Measurements from ENCODE around the gene POLE3. TPM values are rescaled to one million over a fixed set of nuclear protein-coding genes. Genes with fewer than 3 reads are reported as not detected.

The POLE3 gene
- total and polyA plus RNA-seq, 4 donors: 21.7 to 42.9 (median 28.4) TPM

DNA sequence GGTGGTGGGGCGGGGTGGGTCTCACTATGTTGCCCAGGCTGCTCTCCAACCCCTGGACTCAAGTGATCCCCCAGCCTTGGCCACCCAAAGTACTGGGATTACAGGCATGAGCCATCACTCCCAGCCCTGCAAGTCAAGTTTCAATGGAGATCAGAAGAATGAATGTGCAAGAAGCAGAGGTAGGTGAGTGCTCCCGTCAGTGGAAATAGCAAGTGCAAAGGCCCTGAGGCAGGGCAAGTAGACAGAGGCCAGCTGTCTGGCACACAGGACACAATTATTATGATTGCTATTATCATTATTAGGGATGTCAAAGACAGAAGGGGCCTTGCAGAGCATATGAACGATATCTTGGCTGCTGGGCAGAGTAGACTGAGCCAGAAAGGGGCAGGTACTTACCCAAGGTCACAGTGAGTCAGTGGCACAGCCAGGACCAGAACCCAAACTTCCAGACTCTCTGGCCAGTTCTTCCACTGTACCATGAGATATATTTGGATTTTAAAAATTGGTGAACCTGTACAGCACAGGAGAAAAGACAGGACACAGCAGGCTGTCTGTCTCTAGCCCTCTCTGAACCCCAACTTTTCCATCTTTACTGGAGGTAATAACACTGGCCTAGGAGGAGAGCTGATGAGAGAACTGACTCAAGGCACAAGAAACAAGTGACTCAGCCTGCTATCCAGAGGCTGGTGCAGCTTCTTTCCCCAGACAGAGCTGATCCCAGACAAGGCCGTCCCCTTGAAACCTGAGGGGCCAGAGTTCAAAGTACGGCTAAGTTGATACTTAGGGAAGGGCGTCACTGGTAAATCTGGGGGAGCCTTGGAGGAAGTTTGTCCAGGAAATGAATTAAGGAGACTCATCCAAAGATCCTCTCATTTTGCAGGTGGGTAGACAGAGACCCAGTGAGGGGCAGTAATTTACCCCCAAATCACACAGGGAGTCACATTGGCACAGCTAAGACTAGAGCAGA lies 35.1 kb downstream of the POLE3 start:
- 81 to 90% methylated on average over 6 of the region's 6 CpGs for WGBS, 2 donors
- peaks cover 0 to 7% (median 0%) of the 10 kb centered on the region in 5 donors for H3K4me1 ChIP-seq (ENCODE audit: control insufficient read depth in 5 of 5, insufficient read depth in 5 of 5, low read length in 5 of 5)
- ATAC-seq (ENCODE audit: insufficient read depth, low FRiP score): no peak
- H3K9ac ChIP-seq (ENCODE audit: insufficient read depth in 1 of 2, low read length in 2 of 2): no peak overlapping the region
- no peak overlapping the region for H3K4me3 ChIP-seq
- H3K27ac ChIP-seq (ENCODE audit: low read depth in 1 of 2, low read length in 1 of 2): peak overlapping the region; percentile 27 to 46
- TF ChIP-seq, protein P1, sequence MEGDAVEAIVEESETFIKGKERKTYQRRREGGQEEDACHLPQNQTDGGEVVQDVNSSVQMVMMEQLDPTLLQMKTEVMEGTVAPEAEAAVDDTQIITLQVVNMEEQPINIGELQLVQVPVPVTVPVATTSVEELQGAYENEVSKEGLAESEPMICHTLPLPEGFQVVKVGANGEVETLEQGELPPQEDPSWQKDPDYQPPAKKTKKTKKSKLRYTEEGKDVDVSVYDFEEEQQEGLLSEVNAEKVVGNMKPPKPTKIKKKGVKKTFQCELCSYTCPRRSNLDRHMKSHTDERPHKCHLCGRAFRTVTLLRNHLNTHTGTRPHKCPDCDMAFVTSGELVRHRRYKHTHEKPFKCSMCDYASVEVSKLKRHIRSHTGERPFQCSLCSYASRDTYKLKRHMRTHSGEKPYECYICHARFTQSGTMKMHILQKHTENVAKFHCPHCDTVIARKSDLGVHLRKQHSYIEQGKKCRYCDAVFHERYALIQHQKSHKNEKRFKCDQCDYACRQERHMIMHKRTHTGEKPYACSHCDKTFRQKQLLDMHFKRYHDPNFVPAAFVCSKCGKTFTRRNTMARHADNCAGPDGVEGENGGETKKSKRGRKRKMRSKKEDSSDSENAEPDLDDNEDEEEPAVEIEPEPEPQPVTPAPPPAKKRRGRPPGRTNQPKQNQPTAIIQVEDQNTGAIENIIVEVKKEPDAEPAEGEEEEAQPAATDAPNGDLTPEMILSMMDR (IDR thresholded peaks at IDR 0.05; ENCODE audit: control extremely low read depth, extremely low read depth): no peak
- peaks cover 7 to 18% (median 10%) of the 10 kb centered on the region in 4 donors for H3K36me3 ChIP-seq (ENCODE audit: control insufficient read depth in 4 of 4, insufficient read depth in 4 of 4, low read length in 4 of 4)
- DNase-seq: no peak
- no peaks in the 10 kb centered on the region for H3K27me3 ChIP-seq (ENCODE audit: control insufficient read depth in 3 of 3, insufficient read depth in 3 of 3, low read length in 2 of 3)
- H3K9me3 ChIP-seq (ENCODE audit: control insufficient read depth in 4 of 4, insufficient read depth in 3 of 4, low read length in 3 of 4): no peaks in the 10 kb centered on the region

DNA sequence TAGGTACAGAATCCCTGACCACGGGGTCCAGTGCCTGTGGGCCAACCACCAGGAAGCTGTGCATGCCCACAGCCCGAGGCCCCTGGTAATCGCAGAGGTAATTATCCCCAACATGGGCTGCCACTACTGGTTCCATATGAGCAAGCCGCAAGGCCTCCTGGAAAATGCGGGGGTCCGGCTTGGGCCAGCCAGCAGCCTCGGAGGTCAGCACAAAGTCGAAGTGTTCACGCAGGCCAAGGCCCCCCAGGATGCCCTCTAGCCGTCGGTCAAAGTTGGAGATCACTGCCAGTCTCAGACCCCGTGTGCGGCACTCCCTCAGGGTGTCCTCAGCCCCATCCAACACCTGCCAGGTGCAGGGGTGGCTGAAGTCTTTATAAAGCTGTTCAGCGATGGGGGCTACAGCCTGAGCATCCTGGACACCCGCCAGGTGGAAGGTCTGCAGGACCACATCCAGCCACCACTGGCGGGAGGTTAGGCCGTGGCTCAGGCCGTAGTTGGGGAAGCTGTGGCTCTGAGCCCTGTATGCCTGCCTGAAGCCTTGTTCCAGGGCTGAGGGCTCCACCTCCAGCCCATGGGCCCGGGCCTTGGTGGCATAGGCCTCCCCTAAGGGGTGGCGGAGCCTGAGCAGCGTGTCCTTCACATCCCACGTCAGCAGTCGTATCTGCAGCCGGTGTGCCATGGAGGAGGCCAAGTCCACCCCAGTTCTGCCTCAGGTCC lies 36.6 kb downstream of the POLE3 start:
- DNase-seq: no peak
- TF ChIP-seq, protein P1 (IDR thresholded peaks at IDR 0.05; ENCODE audit: control extremely low read depth, extremely low read depth): no peak
- H3K27ac ChIP-seq (ENCODE audit: low read depth in 1 of 2, low read length in 1 of 2): no peak overlapping the region
- peaks cover 7 to 18% (median 10%) of the 10 kb centered on the region in 4 donors for H3K36me3 ChIP-seq (ENCODE audit: control insufficient read depth in 4 of 4, insufficient read depth in 4 of 4, low read length in 4 of 4)
- H3K4me1 ChIP-seq (ENCODE audit: control insufficient read depth in 5 of 5, insufficient read depth in 5 of 5, low read length in 5 of 5): peaks cover 0 to 7% (median 0%) of the 10 kb centered on the region in 5 donors
- WGBS, 2 donors: 91 to 94% methylated on average over 22 to 24 of the region's 24 CpGs
- H3K27me3 ChIP-seq (ENCODE audit: control insufficient read depth in 3 of 3, insufficient read depth in 3 of 3, low read length in 2 of 3): no peaks in the 10 kb centered on the region
- H3K4me3 ChIP-seq: no peak overlapping the region
- no peaks in the 10 kb centered on the region for H3K9me3 ChIP-seq (ENCODE audit: control insufficient read depth in 4 of 4, insufficient read depth in 3 of 4, low read length in 3 of 4)
- no peak overlapping the region for H3K9ac ChIP-seq (ENCODE audit: insufficient read depth in 1 of 2, low read length in 2 of 2)
- ATAC-seq (ENCODE audit: insufficient read depth, low FRiP score): no peak

DNA sequence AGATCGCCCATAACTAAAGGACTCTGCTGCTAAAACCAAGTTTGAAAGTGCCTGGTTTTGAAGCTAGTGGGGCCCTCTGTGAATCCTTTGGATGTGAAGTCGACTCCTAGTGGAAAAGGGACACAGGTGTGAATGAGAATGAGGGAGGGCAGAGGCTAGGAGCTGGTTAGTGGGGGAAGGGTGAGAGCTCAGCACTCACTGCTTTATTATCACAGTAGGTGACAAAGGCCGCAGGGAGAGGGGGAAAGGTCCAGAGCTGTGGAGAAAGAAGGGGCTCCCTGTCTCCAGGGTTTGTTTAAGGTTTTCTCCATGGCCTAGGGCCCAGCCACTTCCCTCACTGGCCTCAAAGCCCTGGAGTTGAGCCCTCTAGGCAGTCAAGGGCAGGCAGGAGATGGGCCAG lies 37.2 kb downstream of the POLE3 start:
- ATAC-seq (ENCODE audit: insufficient read depth, low FRiP score): no peak
- H3K27me3 ChIP-seq (ENCODE audit: control insufficient read depth in 3 of 3, insufficient read depth in 3 of 3, low read length in 2 of 3): no peaks in the 10 kb centered on the region
- no peak overlapping the region for H3K4me3 ChIP-seq
- peaks cover 7 to 18% (median 10%) of the 10 kb centered on the region in 4 donors for H3K36me3 ChIP-seq (ENCODE audit: control insufficient read depth in 4 of 4, insufficient read depth in 4 of 4, low read length in 4 of 4)
- H3K4me1 ChIP-seq (ENCODE audit: control insufficient read depth in 5 of 5, insufficient read depth in 5 of 5, low read length in 5 of 5): peaks cover 0 to 7% (median 0%) of the 10 kb centered on the region in 5 donors
- DNase-seq: no peak
- no peak overlapping the region for H3K9ac ChIP-seq (ENCODE audit: insufficient read depth in 1 of 2, low read length in 2 of 2)
- no peaks in the 10 kb centered on the region for H3K9me3 ChIP-seq (ENCODE audit: control insufficient read depth in 4 of 4, insufficient read depth in 3 of 4, low read length in 3 of 4)
- TF ChIP-seq, protein P1 (IDR thresholded peaks at IDR 0.05; ENCODE audit: control extremely low read depth, extremely low read depth): no peak
- 74 to 85% methylated on average over 3 of the region's 3 CpGs for WGBS, 2 donors
- H3K27ac ChIP-seq (ENCODE audit: low read depth in 1 of 2, low read length in 1 of 2): no peak overlapping the region

Data from lung (tissue), 12 donors.